HEK293T (cell line): Measurements from ENCODE around the gene PKNOX2.

ENCODE experiments used
- ARNT ChIP-seq: fragments of 450-650 bp; IDR thresholded peaks from 2 replicates; pipeline ENCODE4 v1.6.1; 2017; ENCODE audit warnings: mild to moderate bottlenecking
- BHLHE40 ChIP-seq: fragments of 450-650 bp; IDR thresholded peaks from 2 replicates; pipeline ENCODE4 v1.6.1; 2016; ENCODE audit warnings: mild to moderate bottlenecking, moderate library complexity, borderline replicate concordance
- CTBP1 ChIP-seq: fragments of 450-650 bp; IDR thresholded peaks from 2 replicates; pipeline ENCODE4 v1.6.1; 2016; ENCODE audit warnings: borderline replicate concordance
- ELF4 ChIP-seq: fragments of 450-650 bp; IDR thresholded peaks from 2 replicates; pipeline ENCODE4 v1.6.1; 2017; ENCODE audit warnings: antibody characterized with exemption
- FOXA1 ChIP-seq: fragments of 450-650 bp; IDR thresholded peaks from 2 replicates; pipeline ENCODE4 v1.6.1; 2016; ENCODE audit warnings: mild to moderate bottlenecking
- FOXK2 ChIP-seq: fragments of 450-650 bp; IDR thresholded peaks from 2 replicates; pipeline ENCODE4 v1.6.1; 2016; ENCODE audit warnings: mild to moderate bottlenecking
- FOXM1 ChIP-seq: fragments of 450-650 bp; IDR thresholded peaks from 2 replicates; pipeline ENCODE4 v1.6.1; 2017; ENCODE audit warnings: mild to moderate bottlenecking, borderline replicate concordance
- HDGF ChIP-seq: fragments of 450-650 bp; IDR thresholded peaks from 2 replicates; pipeline ENCODE4 v1.6.1; 2017; ENCODE audit warnings: antibody characterized with exemption, borderline replicate concordance
- NFRKB ChIP-seq: fragments of 450-650 bp; IDR thresholded peaks from 2 replicates; pipeline ENCODE4 v1.6.1; 2016; ENCODE audit warnings: mild to moderate bottlenecking, moderate library complexity
- SP1 ChIP-seq: fragments of 450-650 bp; IDR thresholded peaks from 2 replicates; pipeline ENCODE4 v1.6.1; 2017
- SUZ12 ChIP-seq: fragments of 450-650 bp; IDR thresholded peaks from 2 replicates; pipeline ENCODE4 v1.6.1; 2016; ENCODE audit warnings: mild to moderate bottlenecking
- TARDBP ChIP-seq: fragments of 450-650 bp; IDR thresholded peaks from 2 replicates; pipeline ENCODE4 v1.6.1; 2016
- ZNF384 ChIP-seq: fragments of 450-650 bp; IDR thresholded peaks from 2 replicates; pipeline ENCODE4 v1.6.1; 2016
- TF ChIP-seq, protein P1 (sequence below): fragments of 450-650 bp; IDR thresholded peaks from 2 replicates; pipeline ENCODE4 v1.6.1; 2016

DNA sequence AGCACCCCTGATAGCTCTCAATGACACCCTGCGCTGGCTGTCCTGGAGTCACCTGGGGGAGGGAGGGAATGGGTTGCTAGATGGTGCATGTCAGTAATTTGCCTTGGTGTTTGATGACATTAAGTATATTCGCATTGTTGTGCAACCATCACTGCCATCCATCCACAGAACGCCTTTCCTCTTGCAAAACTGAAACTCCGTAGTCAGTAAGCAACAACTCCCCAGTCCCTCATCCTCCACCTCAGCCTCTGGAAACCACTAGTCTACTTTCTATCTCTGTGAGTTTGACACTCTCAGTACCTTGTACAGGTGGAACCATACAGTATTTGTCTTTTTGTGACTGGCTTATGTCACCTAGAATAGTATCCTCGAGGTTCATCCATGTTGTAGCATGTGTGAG, 62.6 kb downstream of the PKNOX2 start:
- TF ChIP-seq ARNT (no peak), HDGF (no peak), TARDBP (no peak), BHLHE40 (no peak), FOXM1 (no peak), FOXA1 (no peak), SUZ12 (no peak), NFRKB (no peak), ELF4 (no peak), ZNF384 (no peak), SP1 (no peak), FOXK2 (no peak), CTBP1 (no peak)
- TF ChIP-seq, protein P1, sequence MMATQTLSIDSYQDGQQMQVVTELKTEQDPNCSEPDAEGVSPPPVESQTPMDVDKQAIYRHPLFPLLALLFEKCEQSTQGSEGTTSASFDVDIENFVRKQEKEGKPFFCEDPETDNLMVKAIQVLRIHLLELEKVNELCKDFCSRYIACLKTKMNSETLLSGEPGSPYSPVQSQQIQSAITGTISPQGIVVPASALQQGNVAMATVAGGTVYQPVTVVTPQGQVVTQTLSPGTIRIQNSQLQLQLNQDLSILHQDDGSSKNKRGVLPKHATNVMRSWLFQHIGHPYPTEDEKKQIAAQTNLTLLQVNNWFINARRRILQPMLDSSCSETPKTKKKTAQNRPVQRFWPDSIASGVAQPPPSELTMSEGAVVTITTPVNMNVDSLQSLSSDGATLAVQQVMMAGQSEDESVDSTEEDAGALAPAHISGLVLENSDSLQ: no peak
